ENCODE data around the gene DDHD1.

The DDHD1 gene

DNA sequence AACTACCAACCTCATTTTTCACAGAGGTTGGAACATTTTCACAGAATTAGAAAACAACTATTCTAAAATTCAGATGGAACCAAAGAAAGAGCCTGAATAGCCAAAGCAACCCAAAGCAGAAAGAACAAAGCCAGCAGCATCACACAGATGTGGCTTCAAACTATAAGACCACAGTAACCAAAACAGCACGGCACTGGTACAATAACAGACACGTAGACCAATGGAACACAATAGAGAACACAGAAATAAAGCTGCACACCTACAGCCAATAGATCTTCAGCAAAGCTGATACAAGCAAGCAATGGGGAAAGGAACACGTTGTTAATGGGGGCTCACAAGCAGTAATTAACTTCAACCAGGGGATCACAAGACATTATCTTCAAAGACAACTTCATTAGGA, 114.5 kb downstream of the DDHD1 start:
- Histone ChIP-seq H3K4me2 (ENCODE audit: insufficient read depth, low read length) (no peak overlapping the region), H3K9ac (ENCODE audit: low read depth, low read length) (no peak overlapping the region), H3K27ac (ENCODE audit: low read length) (no peak overlapping the region), H3K4me1 (ENCODE audit: insufficient read depth, low read length) (no peaks in the 10 kb centered on the region), H3K36me3 (ENCODE audit: insufficient read depth, low read length) (peaks cover 97% of the 10 kb centered on the region), H3K9me3 (ENCODE audit: insufficient read depth, low read length, severe bottlenecking) (no peaks in the 10 kb centered on the region), H3K27me3 (ENCODE audit: insufficient read depth, low read length, poor library complexity) (no peaks in the 10 kb centered on the region), H4K20me1 (ENCODE audit: insufficient read depth, low read length) (no peaks in the 10 kb centered on the region), H3K4me3 (ENCODE audit: low read depth in 1 of 2, low read length in 2 of 2) (no peak overlapping the region), H3K79me2 (ENCODE audit: insufficient read depth, low read length) (no peaks in the 10 kb centered on the region), H2AFZ (ENCODE audit: low read depth, low read length) (no peak overlapping the region)
- ATAC-seq (ENCODE audit: insufficient read depth, low read depth) = no peak
- no peak for DNase-seq
- TF ChIP-seq, protein P1, sequence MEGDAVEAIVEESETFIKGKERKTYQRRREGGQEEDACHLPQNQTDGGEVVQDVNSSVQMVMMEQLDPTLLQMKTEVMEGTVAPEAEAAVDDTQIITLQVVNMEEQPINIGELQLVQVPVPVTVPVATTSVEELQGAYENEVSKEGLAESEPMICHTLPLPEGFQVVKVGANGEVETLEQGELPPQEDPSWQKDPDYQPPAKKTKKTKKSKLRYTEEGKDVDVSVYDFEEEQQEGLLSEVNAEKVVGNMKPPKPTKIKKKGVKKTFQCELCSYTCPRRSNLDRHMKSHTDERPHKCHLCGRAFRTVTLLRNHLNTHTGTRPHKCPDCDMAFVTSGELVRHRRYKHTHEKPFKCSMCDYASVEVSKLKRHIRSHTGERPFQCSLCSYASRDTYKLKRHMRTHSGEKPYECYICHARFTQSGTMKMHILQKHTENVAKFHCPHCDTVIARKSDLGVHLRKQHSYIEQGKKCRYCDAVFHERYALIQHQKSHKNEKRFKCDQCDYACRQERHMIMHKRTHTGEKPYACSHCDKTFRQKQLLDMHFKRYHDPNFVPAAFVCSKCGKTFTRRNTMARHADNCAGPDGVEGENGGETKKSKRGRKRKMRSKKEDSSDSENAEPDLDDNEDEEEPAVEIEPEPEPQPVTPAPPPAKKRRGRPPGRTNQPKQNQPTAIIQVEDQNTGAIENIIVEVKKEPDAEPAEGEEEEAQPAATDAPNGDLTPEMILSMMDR (IDR thresholded peaks at IDR 0.05; ENCODE audit: borderline replicate concordance, extremely low read depth, low read length, poor library complexity, severe bottlenecking) = no peak

DNA sequence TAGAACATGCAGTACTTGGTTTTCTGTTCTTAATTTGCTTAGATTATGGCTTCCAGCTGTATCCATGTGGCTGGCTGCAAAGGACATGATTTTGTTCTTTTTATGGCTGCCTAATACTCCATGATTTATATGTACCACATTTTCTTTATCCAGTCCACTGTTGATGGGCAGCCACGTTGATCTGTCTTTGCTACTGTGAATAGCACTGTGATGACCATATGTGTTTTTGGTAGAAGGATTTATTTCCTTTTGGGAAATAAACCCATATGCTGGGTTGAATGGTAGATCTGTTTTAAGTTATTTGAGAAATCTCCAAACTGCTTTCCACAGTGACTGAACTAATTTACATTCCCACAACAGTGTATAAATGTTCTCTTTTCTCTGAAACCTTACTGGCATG, 116.1 kb downstream of the DDHD1 start:
- Histone ChIP-seq H3K9ac (ENCODE audit: low read depth, low read length) (no peak overlapping the region), H2AFZ (ENCODE audit: low read depth, low read length) (no peak overlapping the region), H3K4me3 (ENCODE audit: low read depth in 1 of 2, low read length in 2 of 2) (no peak overlapping the region), H3K36me3 (ENCODE audit: insufficient read depth, low read length) (peaks cover 84% of the 10 kb centered on the region), H3K79me2 (ENCODE audit: insufficient read depth, low read length) (no peaks in the 10 kb centered on the region), H4K20me1 (ENCODE audit: insufficient read depth, low read length) (no peaks in the 10 kb centered on the region), H3K27me3 (ENCODE audit: insufficient read depth, low read length, poor library complexity) (no peaks in the 10 kb centered on the region), H3K4me2 (ENCODE audit: insufficient read depth, low read length) (no peak overlapping the region), H3K9me3 (ENCODE audit: insufficient read depth, low read length, severe bottlenecking) (no peaks in the 10 kb centered on the region), H3K4me1 (ENCODE audit: insufficient read depth, low read length) (no peaks in the 10 kb centered on the region), H3K27ac (ENCODE audit: low read length) (no peak overlapping the region)
- DNase-seq = no peak
- no peak for ATAC-seq (ENCODE audit: insufficient read depth, low read depth)
- no peak for TF ChIP-seq EZH2 (IDR thresholded peaks at IDR 0.05; ENCODE audit: borderline replicate concordance, low read depth, low read length, severe bottlenecking)
- TF ChIP-seq, protein P1 (IDR thresholded peaks at IDR 0.05; ENCODE audit: borderline replicate concordance, extremely low read depth, low read length, poor library complexity, severe bottlenecking) = no peak

DNA sequence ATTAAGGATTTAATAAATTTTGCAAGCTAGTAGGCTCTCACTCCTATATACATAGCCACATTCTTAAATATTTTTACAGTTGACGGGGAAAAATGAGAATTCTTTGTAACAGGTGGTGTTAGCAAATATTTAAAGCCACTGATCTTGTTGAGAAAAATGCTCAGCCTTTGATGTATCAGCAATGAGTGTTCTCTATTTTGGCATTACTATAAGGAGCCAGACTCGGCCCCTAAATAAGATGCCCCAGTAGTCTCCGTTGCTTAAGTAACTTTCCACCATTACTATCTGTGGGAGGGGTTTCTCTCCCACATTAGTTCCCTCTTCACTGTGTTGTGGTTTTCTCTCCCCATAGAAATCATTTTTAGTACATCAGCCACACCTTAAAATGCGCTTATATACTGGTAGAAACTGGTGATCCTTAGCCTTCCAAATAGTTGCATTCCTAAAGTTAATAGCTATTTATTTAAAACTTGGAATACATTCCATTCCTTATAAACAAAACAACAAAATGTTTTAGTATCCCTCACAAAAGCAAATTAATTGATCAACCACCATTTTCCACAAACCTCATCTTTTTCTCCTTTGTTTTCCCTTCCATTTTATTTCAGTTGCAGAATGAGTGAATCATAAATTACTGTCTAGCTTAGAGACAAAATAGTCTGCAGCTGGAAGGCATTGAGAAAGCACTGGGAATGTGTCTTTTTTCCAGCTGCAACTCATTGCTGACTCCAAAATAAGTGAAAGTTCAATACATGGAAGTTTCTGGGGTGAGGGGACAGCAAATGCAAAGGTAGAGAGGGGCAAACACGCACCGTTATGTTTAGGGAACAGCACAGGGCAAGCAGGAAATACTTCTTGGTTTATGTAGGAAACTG, 117.5 kb downstream of the DDHD1 start:
- no peaks in the 10 kb centered on the region for H3K79me2 ChIP-seq (ENCODE audit: insufficient read depth, low read length)

DNA sequence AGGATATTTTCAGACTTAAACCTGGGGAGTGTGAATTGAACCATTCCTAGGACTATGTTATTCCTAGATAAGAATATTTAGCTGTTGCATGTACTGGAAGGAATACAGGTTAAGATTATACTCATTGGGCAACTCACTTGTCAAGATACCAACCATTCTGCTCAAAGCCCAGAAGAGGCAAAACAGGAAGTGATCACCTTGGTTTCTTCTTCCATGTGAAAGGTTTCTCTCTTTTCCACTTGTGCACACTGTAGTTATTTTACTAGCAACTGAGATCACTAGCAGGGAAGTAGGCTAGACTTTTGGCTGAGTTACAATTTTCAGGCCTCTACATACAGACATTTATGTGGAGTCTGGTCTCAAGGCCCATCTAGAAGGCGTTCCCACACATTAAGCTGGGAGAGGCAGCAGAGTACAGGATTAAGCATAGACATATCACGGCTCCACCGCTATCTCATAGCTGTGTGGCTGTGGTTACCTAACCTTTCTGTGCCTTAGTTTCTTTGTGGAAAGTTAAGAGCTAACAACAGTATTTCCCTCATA, 118.4 kb downstream of the DDHD1 start:
- Histone ChIP-seq H3K27me3 (ENCODE audit: insufficient read depth, low read length, poor library complexity) (no peaks in the 10 kb centered on the region), H3K9ac (ENCODE audit: low read depth, low read length) (no peak overlapping the region), H3K4me3 (ENCODE audit: low read depth in 1 of 2, low read length in 2 of 2) (no peak overlapping the region), H3K9me3 (ENCODE audit: insufficient read depth, low read length, severe bottlenecking) (no peaks in the 10 kb centered on the region), H3K36me3 (ENCODE audit: insufficient read depth, low read length) (peaks cover 61% of the 10 kb centered on the region), H3K4me2 (ENCODE audit: insufficient read depth, low read length) (no peak overlapping the region), H3K27ac (ENCODE audit: low read length) (no peak overlapping the region), H2AFZ (ENCODE audit: low read depth, low read length) (no peak overlapping the region), H3K79me2 (ENCODE audit: insufficient read depth, low read length) (no peaks in the 10 kb centered on the region), H4K20me1 (ENCODE audit: insufficient read depth, low read length) (no peaks in the 10 kb centered on the region), H3K4me1 (ENCODE audit: insufficient read depth, low read length) (peaks cover 2% of the 10 kb centered on the region; the same call in 1 of the 2 replicates)
- TF ChIP-seq, protein P1 (IDR thresholded peaks at IDR 0.05; ENCODE audit: borderline replicate concordance, extremely low read depth, low read length, poor library complexity, severe bottlenecking) = no peak
- no peak for TF ChIP-seq EZH2 (IDR thresholded peaks at IDR 0.05; ENCODE audit: borderline replicate concordance, low read depth, low read length, severe bottlenecking)
- no peak for ATAC-seq (ENCODE audit: insufficient read depth, low read depth)
- DNase-seq = no peak

More for the DNA sequence above, 117.5 kb downstream of the DDHD1 start:
- no peak overlapping the region for H3K27ac ChIP-seq (ENCODE audit: low read length)
- no peaks in the 10 kb centered on the region for H3K4me1 ChIP-seq (ENCODE audit: insufficient read depth, low read length)
- no peak overlapping the region for H2AFZ ChIP-seq (ENCODE audit: low read depth, low read length)
- no peak overlapping the region for H3K9ac ChIP-seq (ENCODE audit: low read depth, low read length)
- DNase-seq = no peak
- no peak overlapping the region for H3K4me2 ChIP-seq (ENCODE audit: insufficient read depth, low read length)
- TF ChIP-seq EZH2 (IDR thresholded peaks at IDR 0.05; ENCODE audit: borderline replicate concordance, low read depth, low read length, severe bottlenecking) = no peak
- no peaks in the 10 kb centered on the region for H3K27me3 ChIP-seq (ENCODE audit: insufficient read depth, low read length, poor library complexity)
- H3K36me3 ChIP-seq (ENCODE audit: insufficient read depth, low read length) = peaks cover 69% of the 10 kb centered on the region
- H4K20me1 ChIP-seq (ENCODE audit: insufficient read depth, low read length) = no peaks in the 10 kb centered on the region
- no peak overlapping the region for H3K4me3 ChIP-seq (ENCODE audit: low read depth in 1 of 2, low read length in 2 of 2)
- no peaks in the 10 kb centered on the region for H3K9me3 ChIP-seq (ENCODE audit: insufficient read depth, low read length, severe bottlenecking)
- ATAC-seq (ENCODE audit: insufficient read depth, low read depth) = no peak
